SU-DHL-6 (cell line): ENCODE data around the gene FANCI.

ENCODE experiments used
- H2AFZ ChIP-seq: fragments of 200-600 bp; sonication (generic); 2 replicates; pipeline ENCODE4 v1.6.1; 2014; ENCODE audit warnings: low read depth, mild to moderate bottlenecking, moderate library complexity, mixed read lengths, antibody characterized with exemption, low read length; ENCODE audit not compliant: severe bottlenecking
- H3F3A ChIP-seq: fragments of 200-600 bp; shearing (Covaris generic); 2 replicates; pipeline ENCODE4 v1.6.0; 2016; ENCODE audit warnings: antibody characterized with exemption, mild to moderate bottlenecking; ENCODE audit not compliant: insufficient read depth
- H3K27ac ChIP-seq: fragments of 200-600 bp; sonication (generic); 2 replicates; pipeline ENCODE4 v1.5.1; 2016; ENCODE audit warnings: low read depth, mild to moderate bottlenecking, low read length, moderate library complexity, mixed read lengths
- H3K27me3 ChIP-seq: fragments of 200-600 bp; sonication (generic), shearing (Covaris generic); 2 replicates; pipeline ENCODE4 v1.6.0; 2014; ENCODE audit warnings: mild to moderate bottlenecking, low read length
- H3K36me3 ChIP-seq: fragments of 200-600 bp; sonication (generic); 2 replicates; pipeline ENCODE4 v1.6.1; 2014; ENCODE audit warnings: mild to moderate bottlenecking, low read length, mixed read lengths
- H3K4me2 ChIP-seq: fragments of 300-600, 200-600 bp; shearing (Covaris generic), sonication (generic); 2 replicates; pipeline ENCODE4 v1.6.0; 2014; ENCODE audit warnings: low read length, low read depth, mild to moderate bottlenecking; ENCODE audit not compliant: poor library complexity, severe bottlenecking
- H3K4me3 ChIP-seq: fragments of 200-600 bp; sonication (generic); 2 replicates; pipeline ENCODE4 v1.5.1; 2014; ENCODE audit warnings: antibody characterized with exemption, low read length, mild to moderate bottlenecking, mixed read lengths; ENCODE audit not compliant: insufficient read depth, poor library complexity, severe bottlenecking
- H3K79me2 ChIP-seq: fragments of 200-600 bp; sonication (generic); 2 replicates; pipeline ENCODE4 v1.6.1; 2014; ENCODE audit warnings: mild to moderate bottlenecking, low read length, moderate library complexity; ENCODE audit not compliant: insufficient read depth
- H3K9ac ChIP-seq: fragments of 200-600 bp; sonication (generic); 2 replicates; pipeline ENCODE4 v1.7.0; 2014; ENCODE audit warnings: mild to moderate bottlenecking, low read length
- H3K9me2 ChIP-seq: fragments of 200-600 bp; sonication (generic); replicated peaks from 2 replicates; pipeline ENCODE4 v1.6.1; 2014; ENCODE audit warnings: low read length; ENCODE audit not compliant: insufficient read depth
- H3K9me3 ChIP-seq: fragments of 200-600 bp; sonication (generic); 2 replicates; pipeline ENCODE4 v1.6.1; 2014; ENCODE audit warnings: low read length, mixed read lengths; ENCODE audit not compliant: insufficient read depth
- H4K20me1 ChIP-seq: fragments of 200-600 bp; sonication (generic); 2 replicates; pipeline ENCODE4 v1.6.1; 2014; ENCODE audit warnings: low read depth, mild to moderate bottlenecking, antibody characterized with exemption, low read length, moderate library complexity, mixed read lengths
- CTCF ChIP-seq: fragments of 200-600 bp; sonication (generic); IDR thresholded peaks from one replicate; pipeline ENCODE4 v1.5.1; 2017; ENCODE audit warnings: antibody characterized with exemption, mild to moderate bottlenecking, low read length, moderate library complexity; ENCODE audit not compliant: insufficient read depth, poor library complexity, severe bottlenecking
- EZH2phosphoT487 ChIP-seq: fragments of 200-600 bp; sonication (generic), shearing (Covaris generic); conservative IDR thresholded peaks from 2 replicates; pipeline ENCODE4 v1.6.1; 2018; ENCODE audit warnings: mild to moderate bottlenecking, antibody characterized with exemption, low read length, moderate library complexity, mixed read lengths

FANCI gene

GRCh38 chr15:89307791-89308190, 64.0 kb downstream of the FANCI start:
- Histone ChIP-seq H3K4me2 (no peak overlapping the region), H3K36me3 (peaks cover 62% of the 10 kb centered on the region)

GRCh38 chr15:89308236-89308635, 64.5 kb downstream of the FANCI start:
- no peaks in the 10 kb centered on the region for H3K9me3 ChIP-seq
- H3K27ac ChIP-seq: no peak overlapping the region
- TF ChIP-seq CTCF: no peak
- TF ChIP-seq EZH2phosphoT487: no peak
- H3K79me2 ChIP-seq: no peaks in the 10 kb centered on the region
- no peak overlapping the region for H2AFZ ChIP-seq
- H3K4me2 ChIP-seq: no peak overlapping the region
- no peaks in the 10 kb centered on the region for H3K9me2 ChIP-seq
- H3K36me3 ChIP-seq: peaks cover 62% of the 10 kb centered on the region
- no peaks in the 10 kb centered on the region for H4K20me1 ChIP-seq
- no peak overlapping the region for H3K9ac ChIP-seq
- peaks cover 8% of the 10 kb centered on the region for H3F3A ChIP-seq
- H3K4me3 ChIP-seq: no peak overlapping the region
- no peaks in the 10 kb centered on the region for H3K27me3 ChIP-seq

More at GRCh38 chr15:89307791-89308190, 64.0 kb downstream of the FANCI start:
- Histone ChIP-seq H3K9me3 (no peaks in the 10 kb centered on the region), H3K9me2 (no peaks in the 10 kb centered on the region), H3K4me3 (no peak overlapping the region), H3K27ac (no peak overlapping the region), H3K9ac (no peak overlapping the region), H3K79me2 (no peaks in the 10 kb centered on the region), H2AFZ (no peak overlapping the region), H4K20me1 (no peaks in the 10 kb centered on the region), H3K27me3 (no peaks in the 10 kb centered on the region), H3F3A (peaks cover 4% of the 10 kb centered on the region; the same call in 1 of the 2 replicates)
- TF ChIP-seq CTCF (no peak), EZH2phosphoT487 (no peak)

- TF ChIP-seq CTCF (no peak), EZH2phosphoT487 (no peak)
- Histone ChIP-seq H3K4me3 (no peak overlapping the region), H3K79me2 (no peaks in the 10 kb centered on the region), H3K36me3 (peaks cover 59% of the 10 kb centered on the region), H4K20me1 (no peaks in the 10 kb centered on the region; the same call in 1 of the 2 replicates), H3F3A (peaks cover 21% of the 10 kb centered on the region), H3K27me3 (no peaks in the 10 kb centered on the region), H3K9me3 (no peaks in the 10 kb centered on the region), H3K27ac (no peak overlapping the region), H3K4me2 (no peak overlapping the region), H3K9ac (no peak overlapping the region), H3K9me2 (no peaks in the 10 kb centered on the region), H2AFZ (no peak overlapping the region)
Observed at GRCh38 chr15:89309993-89310392, 66.2 kb downstream of the FANCI start.
